SK-N-SH treated with all-trans-retinoic acid at 6 μM for 48 hours (cell line): Measurements from ENCODE around the gene NAV3.

Source experiments
- ARNTL ChIP-seq: fragments of 450-650 bp; formaldehyde crosslinking; IDR thresholded peaks from 2 replicates; pipeline ENCODE4 v1.5.0; 2020; ENCODE audit warnings: low read depth, mild to moderate bottlenecking, moderate library complexity, borderline replicate concordance
- BACH2 ChIP-seq: fragments of 250-450 bp; sonication (Bioruptor Pico); IDR thresholded peaks from 2 replicates; pipeline ENCODE4 v1.9.0; 2021; ENCODE audit warnings: mild to moderate bottlenecking, borderline replicate concordance
- CREB5 ChIP-seq: fragments of 250-450 bp; sonication (Bioruptor Pico); IDR thresholded peaks from 2 replicates; pipeline ENCODE4 v1.5.1; 2020; ENCODE audit warnings: low read depth, mild to moderate bottlenecking, moderate library complexity
- CSDC2 ChIP-seq: fragments of 250-450 bp; sonication (Bioruptor Pico); IDR thresholded peaks from 2 replicates; pipeline ENCODE4 v1.5.0; 2020; ENCODE audit warnings: mild to moderate bottlenecking, moderate library complexity
- PATZ1 ChIP-seq: fragments of 250-450 bp; sonication (Bioruptor Pico); IDR thresholded peaks from 2 replicates; pipeline ENCODE4 v1.8.0; 2020; ENCODE audit warnings: mild to moderate bottlenecking, moderate library complexity, borderline replicate concordance
- RARB ChIP-seq: fragments of 250-450 bp; sonication (Bioruptor Pico); IDR thresholded peaks from 2 replicates; pipeline ENCODE4 v1.8.0; 2021; ENCODE audit warnings: mild to moderate bottlenecking, moderate library complexity
- ZNF70 ChIP-seq: fragments of 450-650 bp; formaldehyde crosslinking; IDR thresholded peaks from 2 replicates; pipeline ENCODE4 v1.5.0; 2020; ENCODE audit warnings: mild to moderate bottlenecking, moderate library complexity

- TF ChIP-seq CREB5 (CRISPR knock-in tag) = no peak
- no peak for TF ChIP-seq RARB (CRISPR knock-in tag)
- no peak for TF ChIP-seq CSDC2 (CRISPR knock-in tag)
- TF ChIP-seq PATZ1 (CRISPR knock-in tag) = no peak
- TF ChIP-seq ARNTL (CRISPR knock-in tag) = no peak
- TF ChIP-seq ZNF70 = no peak
- TF ChIP-seq BACH2 (CRISPR knock-in tag) = no peak
These were observed 12.3 kb upstream of the NAV3 start for GRCh38 chr12:77818351-77818750.
